ENCODE measurements around the gene ISOC2.
"Not testable (repeated sequence)": the region's sequence is repeated elsewhere in the genome, so short reads cannot be mapped to it uniquely, and the experiment has no call there.

Gene ISOC2

GRCh38 chr19:55459551-55459949 lies 1.9 kb downstream of the ISOC2 start:
- H3K4me1 Mint-ChIP-seq = peaks cover 44% of the 10 kb centered on the region
- H3K4me3 Mint-ChIP-seq = no peak overlapping the region
- DNase-seq (no peak), ATAC-seq (no peak)
- H3K27me3 Mint-ChIP-seq = no peaks in the 10 kb centered on the region
- H3K27ac Mint-ChIP-seq = no peak overlapping the region
- no peaks in the 10 kb centered on the region for H3K9me3 Mint-ChIP-seq

- DNase-seq = no peak
- no peak for ATAC-seq
- no peak overlapping the region for H3K27ac Mint-ChIP-seq
- H3K4me3 Mint-ChIP-seq = no peak overlapping the region
- H3K9me3 Mint-ChIP-seq = no peaks in the 10 kb centered on the region
- no peaks in the 10 kb centered on the region for H3K27me3 Mint-ChIP-seq
- peaks cover 53% of the 10 kb centered on the region for H3K4me1 Mint-ChIP-seq
These were observed 3.6 kb downstream of the ISOC2 start for GRCh38 chr19:55457683-55458457.

GRCh38 chr19:55456347-55456746 lies 5.1 kb downstream of the ISOC2 start:
- Mint-ChIP-seq H3K4me1 (peaks cover 51% of the 10 kb centered on the region), H3K4me3 (no peak overlapping the region), H3K27ac (peak overlapping the region in 1 of 2 donors; percentile 91), H3K27me3 (no peaks in the 10 kb centered on the region), H3K9me3 (no peaks in the 10 kb centered on the region)
- ATAC-seq (no peak), DNase-seq (no peak)

- Mint-ChIP-seq H3K27ac (no peak overlapping the region), H3K4me3 (no peak overlapping the region)
These were observed 5.7 kb downstream of the ISOC2 start for GRCh38 chr19:55455576-55456235.

GRCh38 chr19:55454787-55455243 lies 6.6 kb downstream of the ISOC2 start:
- H3K27me3 Mint-ChIP-seq = no peaks in the 10 kb centered on the region
- peak; percentile 54 to 55 for DNase-seq
- H3K27ac Mint-ChIP-seq = no peak overlapping the region
- H3K4me1 Mint-ChIP-seq = peaks cover 41% of the 10 kb centered on the region
- H3K9me3 Mint-ChIP-seq = no peaks in the 10 kb centered on the region
- no peak overlapping the region for H3K4me3 Mint-ChIP-seq
- ATAC-seq = peak; percentile 46

More at GRCh38 chr19:55455576-55456235, 5.7 kb downstream of the ISOC2 start:
- DNase-seq (no peak), ATAC-seq (no peak)
- Mint-ChIP-seq H3K27me3 (no peaks in the 10 kb centered on the region), H3K4me1 (peaks cover 45% of the 10 kb centered on the region), H3K9me3 (no peaks in the 10 kb centered on the region)

- DNase-seq (no peak), ATAC-seq (no peak)
- no peaks in the 10 kb centered on the region for H3K27me3 Mint-ChIP-seq
- H3K27ac Mint-ChIP-seq = no peak overlapping the region
- H3K9me3 Mint-ChIP-seq = no peaks in the 10 kb centered on the region
- H3K4me3 Mint-ChIP-seq = peak overlapping the region; percentile 14 to 54
- H3K4me1 Mint-ChIP-seq = peaks cover 37% of the 10 kb centered on the region
These were observed 7.8 kb downstream of the ISOC2 start for GRCh38 chr19:55453511-55454260.

GRCh38 chr19:55452749-55453346 lies 8.6 kb downstream of the ISOC2 start:
- Mint-ChIP-seq H3K27me3 (no peaks in the 10 kb centered on the region), H3K27ac (no peak overlapping the region), H3K9me3 (no peaks in the 10 kb centered on the region), H3K4me1 (peaks cover 31% of the 10 kb centered on the region), H3K4me3 (peak overlapping the region; percentile 12 to 14)
- DNase-seq (no peak), ATAC-seq (no peak)

GRCh38 chr19:55451965-55452748 lies 9.3 kb downstream of the ISOC2 start:
- Mint-ChIP-seq H3K9me3 (no peaks in the 10 kb centered on the region), H3K4me1 (peaks cover 27% of the 10 kb centered on the region), H3K27me3 (no peaks in the 10 kb centered on the region), H3K4me3 (peak overlapping the region; percentile 59 to 74), H3K27ac (no peak overlapping the region)
- ATAC-seq (no peak), DNase-seq (no peak)

GRCh38 chr19:55451163-55451964 lies 10.1 kb downstream of the ISOC2 start:
- no peak overlapping the region for H3K27ac Mint-ChIP-seq
- no peak for DNase-seq
- peaks cover 27% of the 10 kb centered on the region for H3K4me1 Mint-ChIP-seq
- no peaks in the 10 kb centered on the region for H3K9me3 Mint-ChIP-seq
- ATAC-seq = peak; percentile 29
- H3K27me3 Mint-ChIP-seq = no peaks in the 10 kb centered on the region
- H3K4me3 Mint-ChIP-seq = peak overlapping the region; percentile 59 to 74

- H3K9me3 Mint-ChIP-seq = no peaks in the 10 kb centered on the region
- H3K27ac Mint-ChIP-seq = no peak overlapping the region
- H3K27me3 Mint-ChIP-seq = no peaks in the 10 kb centered on the region
These were observed 12.0 kb downstream of the ISOC2 start for GRCh38 chr19:55449469-55449868.

GRCh38 chr19:55448175-55448490 lies 13.3 kb downstream of the ISOC2 start:
- ATAC-seq, H3K27me3 Mint-ChIP-seq, H3K9me3 Mint-ChIP-seq: not testable (repeated sequence)

More at GRCh38 chr19:55449469-55449868, 12.0 kb downstream of the ISOC2 start:
- Mint-ChIP-seq H3K4me3 (no peak overlapping the region), H3K4me1 (peaks cover 27% of the 10 kb centered on the region)
- no peak for ATAC-seq
- no peak for DNase-seq

GRCh38 chr19:55447421-55448174 lies 13.8 kb downstream of the ISOC2 start:
- peaks cover 20% of the 10 kb centered on the region for H3K4me1 Mint-ChIP-seq
- no peak overlapping the region for H3K4me3 Mint-ChIP-seq
- ATAC-seq (peak; percentile 53), DNase-seq (no peak)
- no peak overlapping the region for H3K27ac Mint-ChIP-seq
- no peaks in the 10 kb centered on the region for H3K27me3 Mint-ChIP-seq
- H3K9me3 Mint-ChIP-seq = no peaks in the 10 kb centered on the region

More at GRCh38 chr19:55448175-55448490, 13.3 kb downstream of the ISOC2 start:
- not testable (repeated sequence) for DNase-seq, H3K27ac Mint-ChIP-seq, H3K4me3 Mint-ChIP-seq
- peaks cover 21% of the 10 kb centered on the region for H3K4me1 Mint-ChIP-seq

- Mint-ChIP-seq H3K27me3 (no peaks in the 10 kb centered on the region), H3K4me3 (no peak overlapping the region)
- no peak for ATAC-seq
These were observed 15.4 kb downstream of the ISOC2 start for GRCh38 chr19:55446060-55446459.

GRCh38 chr19:55444646-55445045 lies 16.8 kb downstream of the ISOC2 start:
- Mint-ChIP-seq H3K9me3 (no peaks in the 10 kb centered on the region), H3K27me3 (no peaks in the 10 kb centered on the region), H3K4me1 (peaks cover 27% of the 10 kb centered on the region), H3K27ac (no peak overlapping the region), H3K4me3 (no peak overlapping the region)
- ATAC-seq = no peak
- no peak for DNase-seq

More at GRCh38 chr19:55446060-55446459, 15.4 kb downstream of the ISOC2 start:
- H3K9me3 Mint-ChIP-seq = no peaks in the 10 kb centered on the region
- H3K27ac Mint-ChIP-seq = no peak overlapping the region
- H3K4me1 Mint-ChIP-seq = peaks cover 20% of the 10 kb centered on the region
- DNase-seq = no peak

All from stimulated activated naive CD8-positive, alpha-beta T cell treated with anti-CD3 and anti-CD28 coated beads, Interleukin-15, amount 100 ng/mL, for 72 hours (primary cell).